HG02678 (cell line): ENCODE data around the gene OTULIN.

Source experiments
- ATAC-seq: cut with Tn5 transposase; IDR thresholded peaks from one replicate; pipeline ENCODE4 v1.9.1; 2021; ENCODE audit warnings: mild to moderate bottlenecking, moderate library complexity; ENCODE audit not compliant: unreplicated experiment

OTULIN gene

DNA sequence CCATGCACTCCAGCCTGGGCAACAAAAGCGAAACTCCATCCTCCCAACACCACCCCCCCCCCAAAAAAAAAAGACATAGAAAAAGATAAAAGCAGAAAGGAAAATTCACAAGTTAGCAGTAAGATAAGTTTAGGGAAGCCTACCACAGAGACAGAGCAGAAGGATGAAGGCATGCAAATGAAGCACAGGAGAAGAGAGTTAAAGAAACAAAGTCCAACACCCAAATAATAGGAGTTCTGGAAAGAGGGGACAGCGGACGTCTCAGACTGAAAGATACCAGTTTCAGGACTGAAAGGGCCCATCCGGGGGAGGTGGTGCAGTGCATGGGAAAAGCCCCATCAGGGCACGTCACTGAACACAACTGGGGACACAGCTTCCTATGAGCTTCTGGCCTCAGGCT, 54.3 kb downstream of the OTULIN start:
- ATAC-seq, result no peak

DNA sequence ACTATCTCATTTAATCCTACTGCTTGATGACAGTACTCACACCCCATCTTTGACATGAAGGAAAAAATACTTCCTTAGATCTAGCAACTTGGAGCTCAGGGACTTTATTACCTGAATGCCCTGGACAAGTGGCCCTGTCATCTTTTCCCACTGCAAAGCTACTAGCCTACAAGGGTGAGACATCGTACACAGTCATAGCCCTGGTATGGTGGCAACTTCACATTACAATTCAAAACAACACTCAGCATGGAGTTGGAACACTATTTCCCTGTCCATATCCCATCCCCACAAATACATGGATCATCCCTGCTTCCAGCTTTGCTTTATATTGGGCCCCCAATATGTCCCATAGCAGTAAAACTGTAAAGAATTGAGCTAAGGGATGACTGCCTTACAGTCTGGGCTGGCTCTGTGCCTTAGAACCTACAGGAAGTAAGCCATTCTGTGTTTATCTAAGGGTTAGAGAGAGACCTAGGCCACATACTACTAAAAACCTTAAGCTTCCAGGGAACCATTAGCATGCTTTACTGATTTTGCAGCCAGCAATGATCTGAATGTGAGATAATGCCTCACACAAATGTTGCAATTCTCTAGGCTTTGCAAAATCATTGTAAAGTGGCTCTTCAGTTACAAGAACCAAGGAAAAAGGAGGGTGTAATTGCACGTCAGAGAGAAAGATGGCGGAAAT, 55.9 kb downstream of the OTULIN start:
- no peak for ATAC-seq

DNA sequence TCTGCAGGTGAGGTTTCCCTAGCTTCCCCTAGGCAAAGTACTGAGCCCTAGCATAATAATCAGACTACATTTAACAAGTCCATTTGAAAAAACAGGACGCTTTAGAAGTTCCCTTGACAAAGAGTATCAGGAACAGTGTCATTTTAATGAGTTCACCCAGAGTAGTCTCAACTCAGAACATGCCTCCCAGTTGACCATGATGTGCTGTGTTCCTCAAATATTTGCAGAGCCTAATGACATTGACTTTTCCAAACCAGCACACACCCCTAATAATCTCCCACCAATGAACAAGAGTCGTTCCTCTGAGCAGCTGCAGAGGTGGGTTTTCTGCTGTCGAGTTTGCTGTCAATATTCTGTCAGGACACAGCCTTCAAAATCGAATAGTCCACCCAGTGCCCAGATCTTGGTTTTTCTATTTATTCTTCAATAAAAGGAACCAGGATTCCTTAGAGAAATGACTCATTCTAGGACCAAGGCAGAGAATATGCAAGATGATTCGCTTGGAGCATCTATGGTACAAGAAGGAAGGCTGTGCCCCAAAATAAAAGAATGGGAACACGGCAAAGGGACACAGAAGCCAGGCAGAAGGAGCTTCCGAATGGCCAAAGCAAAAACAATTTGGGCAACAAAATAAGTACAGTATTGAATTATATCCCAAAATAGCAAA, 57.6 kb downstream of the OTULIN start:
- no peak for ATAC-seq

DNA sequence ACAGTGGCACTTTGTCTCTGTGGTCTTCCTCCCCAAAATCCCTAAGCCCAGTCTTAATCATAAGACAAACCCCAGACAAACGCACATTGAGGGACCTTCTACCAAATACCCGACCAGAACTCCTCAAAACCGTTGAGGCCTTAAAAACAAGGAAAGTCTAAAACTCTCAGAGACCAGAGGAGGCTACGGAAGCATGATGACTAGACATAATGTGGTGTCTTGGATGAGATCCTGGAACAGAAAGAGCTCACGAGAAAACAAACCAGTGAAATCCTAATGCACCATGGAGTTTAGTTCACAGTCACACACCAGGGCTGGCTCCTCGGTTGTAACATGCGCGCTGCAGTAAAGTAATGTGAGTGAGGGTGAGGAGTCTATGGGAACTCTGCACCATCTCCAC, 58.4 kb downstream of the OTULIN start:
- ATAC-seq, result no peak

DNA sequence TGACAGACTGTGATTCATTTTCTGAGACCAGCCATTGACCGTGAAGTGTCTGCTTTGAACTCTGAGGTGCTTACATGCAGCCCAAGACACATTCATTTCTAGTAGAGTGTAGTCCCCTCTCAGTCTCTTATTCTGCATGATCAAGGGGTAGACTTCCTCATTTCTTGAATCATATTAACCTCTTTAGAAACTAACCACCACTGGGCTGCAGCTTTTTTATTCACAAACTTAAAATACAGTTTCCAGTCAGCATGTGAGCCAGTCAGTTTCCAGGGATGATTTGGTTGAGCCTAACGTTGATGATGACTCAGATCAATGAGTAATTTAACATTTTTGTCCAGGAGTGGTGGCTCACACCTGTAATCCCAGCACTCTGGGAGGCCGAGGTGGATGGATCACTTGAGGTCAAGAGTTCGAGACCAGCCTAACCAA, 59.2 kb downstream of the OTULIN start:
- ATAC-seq, result no peak

DNA sequence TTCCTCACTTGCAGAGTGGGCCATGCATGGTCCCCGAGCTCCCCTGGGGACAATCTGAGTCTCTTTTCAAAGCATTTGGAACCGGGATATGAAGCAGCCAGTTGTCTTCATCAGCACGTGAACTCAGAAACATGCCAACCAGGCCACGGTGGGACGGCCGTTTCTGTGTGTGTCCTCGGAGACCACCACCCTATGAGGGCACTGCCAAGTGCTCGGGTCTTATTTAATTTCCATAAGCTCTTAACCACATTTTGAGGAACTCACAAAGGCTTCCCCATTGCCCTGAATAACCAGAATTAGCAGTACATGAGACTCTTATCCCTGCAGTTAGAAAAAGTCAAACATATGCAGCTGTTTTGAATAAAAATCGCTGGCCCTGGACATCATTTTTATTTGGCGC, 60.1 kb downstream of the OTULIN start:
- ATAC-seq, result no peak

DNA sequence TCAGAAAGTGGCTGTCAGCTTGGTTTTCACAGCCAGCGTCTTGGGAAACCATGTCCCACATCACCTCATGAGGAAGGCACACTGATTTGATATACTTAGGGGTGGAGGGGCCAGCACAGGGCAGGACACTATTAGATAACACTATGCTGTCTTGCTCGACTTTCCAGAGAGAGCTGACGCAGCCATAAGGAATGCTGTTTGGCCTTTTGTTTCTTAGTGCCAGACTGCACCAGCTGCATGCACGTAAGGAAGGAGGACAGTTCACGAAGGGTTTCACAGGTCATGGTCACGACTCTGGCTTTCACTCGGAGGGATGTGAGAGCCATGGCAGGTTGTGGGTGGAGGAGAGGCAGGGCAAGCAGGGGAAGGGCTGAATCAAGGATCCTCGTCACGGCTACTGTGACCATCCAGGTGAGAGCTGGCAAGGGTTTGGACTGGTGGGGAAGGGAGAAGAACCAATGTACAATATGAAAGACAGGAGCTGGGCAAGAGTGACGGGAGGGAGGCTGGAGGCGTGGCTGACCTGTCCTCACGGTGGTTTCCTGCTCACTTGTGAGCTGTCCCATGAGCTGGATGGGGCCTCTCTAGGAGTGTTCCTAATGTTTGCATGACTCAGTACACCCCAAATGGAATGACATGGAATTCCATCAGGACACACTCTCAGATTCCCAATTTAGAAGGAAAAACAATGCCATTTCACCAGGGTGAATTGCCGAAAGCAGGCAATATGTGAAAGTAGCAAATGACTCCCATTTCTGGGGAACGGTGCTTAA, 61.7 kb downstream of the OTULIN start:
- ATAC-seq, result no peak

DNA sequence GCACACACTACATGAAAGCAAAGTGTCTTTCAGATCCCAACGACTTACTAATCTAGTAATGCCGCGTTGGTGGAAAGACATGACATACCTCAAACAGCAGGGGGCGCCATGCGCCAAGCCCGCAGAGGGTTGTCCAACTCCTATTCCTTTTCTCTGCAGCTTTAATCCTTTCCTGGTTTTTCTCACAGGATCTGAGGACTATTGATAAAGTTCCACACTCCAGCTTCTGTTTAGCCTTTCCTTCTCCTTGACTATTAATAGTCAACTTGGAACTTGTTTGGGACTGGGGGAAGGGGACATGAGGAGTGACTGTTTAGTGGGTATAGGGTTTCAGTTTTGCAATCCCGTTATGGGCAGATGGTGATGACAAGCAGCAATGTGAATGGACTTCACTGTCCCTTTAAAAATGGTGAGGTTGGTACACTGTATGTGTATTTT, 62.9 kb downstream of the OTULIN start:
- peak; percentile 68 for ATAC-seq

DNA sequence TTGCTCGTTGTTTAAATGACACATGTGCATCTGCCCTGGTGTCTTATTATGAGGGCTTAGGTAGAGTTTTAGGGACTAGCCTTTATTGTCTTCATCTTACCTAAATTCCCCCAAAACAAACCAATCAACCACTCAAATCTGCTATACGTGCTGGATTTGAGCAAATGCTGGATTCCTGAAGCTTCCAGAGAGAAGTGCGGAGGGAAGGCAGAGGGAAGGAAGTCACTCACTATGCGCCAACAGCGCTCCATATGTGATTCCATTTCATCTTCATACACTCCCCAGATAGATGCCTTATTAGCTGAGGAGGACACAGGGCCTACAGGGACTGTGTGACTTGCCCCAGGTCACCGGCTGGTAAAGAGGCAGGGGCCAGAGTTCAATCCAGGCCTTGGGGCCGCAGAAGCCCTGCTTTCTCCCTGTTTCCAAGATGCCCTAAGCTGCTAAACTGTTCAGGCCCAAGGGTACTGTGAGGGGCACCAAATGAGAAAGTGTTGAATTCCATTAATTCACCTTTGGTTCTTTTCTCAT, 63.5 kb downstream of the OTULIN start:
- no peak for ATAC-seq

DNA sequence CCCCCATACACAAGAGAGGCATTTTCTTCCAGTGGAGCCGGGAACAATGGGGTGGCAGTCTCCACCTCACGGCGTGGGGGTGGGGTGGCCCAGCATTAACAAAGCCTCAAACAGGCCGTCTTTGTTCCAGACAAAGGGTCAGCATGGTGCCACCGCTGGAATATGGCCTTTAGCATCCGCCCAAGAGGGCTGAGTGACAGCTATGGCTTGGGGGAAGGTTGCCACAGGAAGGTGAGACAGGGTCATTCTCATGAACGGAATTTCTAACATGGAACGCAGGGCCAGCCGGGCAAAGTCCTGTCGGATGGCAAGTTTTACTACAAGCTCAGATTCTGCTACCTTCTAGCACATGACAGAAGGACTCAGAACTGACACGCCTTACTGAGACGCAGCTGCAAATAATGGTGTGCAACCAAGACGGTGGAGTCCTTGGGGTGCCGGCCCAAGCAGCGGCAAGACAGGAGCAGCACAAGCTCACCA, 64.0 kb downstream of the OTULIN start:
- ATAC-seq, result no peak

DNA sequence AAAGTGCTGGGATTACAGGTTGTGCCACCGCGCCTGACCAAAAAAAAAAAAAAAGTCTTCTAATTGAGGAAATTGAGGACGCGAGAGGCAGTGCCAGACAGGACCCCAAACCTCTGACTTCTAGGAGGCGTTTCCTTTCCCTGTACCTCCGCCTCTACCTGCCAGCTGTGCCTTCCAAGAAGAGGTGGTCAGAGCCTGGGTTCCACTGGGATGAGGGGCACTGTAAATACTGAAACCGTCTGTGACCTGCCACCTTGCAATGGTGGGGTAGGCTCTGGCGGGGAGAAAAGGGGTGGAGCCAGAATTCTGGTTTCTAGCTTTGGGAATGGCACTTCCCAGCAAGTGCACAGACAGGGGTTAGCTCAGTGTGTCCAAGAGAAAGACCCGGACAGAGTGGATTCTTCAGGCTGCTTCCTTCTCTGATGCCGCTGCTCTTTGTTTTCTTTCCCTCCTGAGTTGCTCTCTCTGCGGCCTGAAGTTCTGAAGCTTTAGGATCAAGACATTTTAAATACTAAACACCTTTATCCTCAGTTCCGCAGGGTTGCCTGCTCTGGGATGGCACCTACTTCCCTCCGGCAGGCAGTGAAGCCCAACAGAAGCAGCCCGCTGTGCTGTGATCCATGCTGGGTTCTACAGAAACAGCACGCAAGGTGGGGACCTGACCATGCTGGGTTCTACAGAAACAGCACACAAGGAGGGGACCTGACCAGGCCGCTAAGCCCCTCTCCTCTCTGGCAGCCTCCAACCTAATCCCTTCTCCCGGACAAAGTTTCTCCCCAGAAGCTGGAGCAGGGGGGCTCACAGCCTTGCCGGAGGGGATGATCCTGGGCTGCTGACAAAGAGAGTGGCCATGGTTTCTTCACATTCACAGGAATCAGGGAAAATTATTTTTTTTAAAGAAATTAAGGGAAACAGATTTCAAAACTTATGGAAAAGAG, 65.2 kb downstream of the OTULIN start:
- ATAC-seq, result no peak

DNA sequence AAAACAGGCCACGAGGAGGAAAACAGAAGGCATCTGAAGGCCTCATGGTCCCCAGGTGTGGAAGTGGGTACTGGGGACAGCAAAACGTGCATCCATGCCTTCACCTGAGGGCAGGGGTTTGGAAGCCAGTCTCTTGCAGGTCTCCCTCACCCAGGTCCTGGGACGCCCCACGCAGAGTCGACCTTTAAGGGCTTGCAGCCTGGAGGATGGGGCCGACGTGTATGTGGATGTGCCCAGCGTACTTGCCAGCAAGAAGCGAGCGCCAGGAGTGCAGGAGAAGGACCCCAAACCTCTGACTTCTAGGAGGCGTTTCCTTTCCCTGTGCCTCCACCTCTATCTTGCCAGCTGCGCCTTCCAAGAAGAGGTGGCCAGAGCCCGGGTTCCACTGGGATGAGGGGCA, 65.9 kb downstream of the OTULIN start:
- ATAC-seq, result no peak

DNA sequence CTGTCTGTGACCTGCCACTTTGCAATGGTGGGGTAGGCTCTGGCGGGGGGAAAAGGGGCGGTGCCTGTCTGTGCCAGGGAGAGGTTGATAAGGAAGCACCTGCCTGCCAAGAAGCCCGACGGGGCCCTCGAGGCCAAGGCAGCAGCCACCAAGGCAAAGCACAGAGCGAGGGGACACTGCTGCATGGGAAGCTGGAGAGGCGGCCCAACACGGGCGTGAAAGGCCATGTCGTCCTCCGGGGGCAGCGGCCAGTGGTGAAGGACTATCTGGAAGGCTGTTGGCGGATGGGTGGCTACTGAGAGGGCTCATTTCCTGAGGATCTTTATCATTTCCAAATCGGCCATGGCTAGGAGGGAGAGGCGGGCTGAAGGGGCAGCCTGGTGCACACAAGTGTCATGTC, 66.4 kb downstream of the OTULIN start:
- no peak for ATAC-seq

DNA sequence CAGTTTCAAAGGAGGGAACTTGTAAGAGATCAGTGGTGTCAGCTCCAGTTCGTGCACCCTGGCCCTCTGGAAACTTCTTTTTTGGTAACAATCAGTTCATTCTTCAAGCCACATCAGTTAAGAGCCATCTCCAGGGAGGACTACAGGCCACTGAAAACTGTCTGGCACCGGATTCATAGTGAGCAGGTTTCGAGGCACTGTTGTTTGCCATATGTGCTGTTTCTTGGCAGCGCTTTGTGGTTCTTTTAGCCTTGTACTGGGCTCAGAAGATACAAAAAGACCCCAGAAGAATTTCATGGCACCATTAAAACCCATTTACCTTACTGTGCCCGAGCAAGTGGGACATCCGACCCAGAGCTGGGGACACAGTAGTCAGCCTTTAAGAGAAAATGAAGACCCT, 68.5 kb downstream of the OTULIN start:
- no peak for ATAC-seq

DNA sequence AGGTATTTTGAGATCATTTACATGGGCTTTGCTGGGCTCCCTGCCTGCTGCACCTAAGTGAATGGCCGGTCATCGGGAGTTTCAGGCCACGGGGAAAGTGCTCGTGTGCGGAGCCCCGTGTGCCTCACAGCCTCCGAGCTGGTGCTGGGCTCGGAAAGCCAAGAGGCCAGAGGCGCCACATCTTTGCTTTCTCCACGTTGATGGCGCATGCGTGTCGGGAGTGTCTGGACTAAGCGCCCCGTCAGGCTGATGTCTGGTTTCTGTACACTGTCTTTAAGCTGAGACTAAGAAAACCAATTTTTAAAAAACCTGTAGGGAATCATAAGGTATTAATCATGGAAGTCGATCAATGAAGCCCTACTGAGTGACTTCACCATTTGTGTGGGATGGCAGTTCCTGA, 69.1 kb downstream of the OTULIN start:
- ATAC-seq, result no peak

DNA sequence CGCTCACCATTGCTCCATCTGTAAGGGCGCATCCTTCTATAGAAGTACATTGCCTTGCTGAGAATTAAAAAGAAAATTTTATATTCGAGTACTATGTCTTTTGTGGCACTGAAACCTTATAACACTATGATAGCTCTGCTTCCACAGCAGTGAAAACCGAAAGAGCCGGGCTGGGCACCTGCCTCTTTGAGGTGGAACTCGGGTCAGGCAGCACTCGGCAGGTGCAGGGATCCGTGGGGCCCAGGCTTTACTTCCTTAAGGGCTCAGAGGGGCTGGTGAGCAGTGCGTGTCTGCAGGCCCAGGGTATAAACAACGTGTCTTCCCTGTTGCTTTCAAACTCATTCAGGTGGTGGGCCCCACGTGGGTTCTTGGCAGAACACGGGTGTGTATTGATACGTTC, 69.9 kb downstream of the OTULIN start:
- no peak for ATAC-seq

DNA sequence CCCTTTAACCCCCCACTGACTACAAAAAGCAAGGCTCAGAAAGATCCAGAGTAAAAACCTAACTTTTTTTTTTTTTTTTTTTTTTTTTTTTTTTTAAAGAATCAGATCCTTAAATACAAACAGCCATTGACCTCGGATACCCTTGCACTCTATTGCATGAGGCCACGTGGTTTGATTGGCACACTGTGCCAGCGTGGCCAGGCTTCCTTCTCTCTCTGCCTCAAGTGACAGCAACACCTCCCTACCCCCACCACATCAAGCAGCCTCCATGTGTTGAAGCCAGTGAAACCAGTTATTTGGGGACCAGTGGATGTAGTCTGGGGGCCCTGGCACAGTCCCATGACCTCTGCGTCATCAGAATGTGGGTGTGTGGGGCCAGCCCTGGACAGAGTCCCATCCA, 71.4 kb downstream of the OTULIN start:
- no peak for ATAC-seq

DNA sequence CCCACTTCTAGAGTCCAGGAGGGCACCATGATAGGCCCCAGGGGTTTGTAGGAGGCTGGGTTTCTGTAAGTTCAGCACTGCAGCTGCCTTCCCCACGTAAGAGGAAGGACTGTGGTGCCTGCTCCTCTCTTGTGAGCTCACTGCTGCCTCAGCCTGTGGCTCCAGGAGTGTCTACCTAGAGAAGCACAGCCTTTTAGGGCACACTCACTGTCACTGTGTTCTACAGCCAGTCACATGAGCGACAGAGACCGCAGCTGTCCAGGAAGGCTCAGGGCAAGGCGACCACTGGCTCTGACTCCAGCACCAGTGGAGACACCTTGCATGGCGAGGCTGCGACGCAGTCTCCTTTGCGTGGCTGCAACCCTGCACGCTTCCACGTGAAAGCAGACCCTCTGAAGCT, 72.8 kb downstream of the OTULIN start:
- no peak for ATAC-seq

DNA sequence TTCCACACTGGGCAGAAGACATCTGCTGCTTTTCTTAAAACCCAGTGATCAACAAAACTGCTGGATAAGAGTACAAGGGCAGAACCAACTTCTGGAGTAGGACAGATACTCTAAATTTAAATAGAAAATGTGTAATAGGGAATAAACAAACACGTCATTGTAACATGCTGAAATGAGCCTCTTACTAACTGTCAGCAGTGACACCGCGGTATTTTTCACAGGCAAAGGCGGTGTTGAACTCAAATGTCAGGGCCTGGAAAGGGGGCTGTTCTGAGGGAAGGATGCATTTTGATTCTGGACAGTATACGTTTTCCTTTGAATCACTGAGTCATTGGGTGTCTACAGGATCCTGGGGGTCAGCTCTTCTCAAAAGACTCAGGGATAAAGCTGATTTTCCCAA, 73.5 kb downstream of the OTULIN start:
- no peak for ATAC-seq

DNA sequence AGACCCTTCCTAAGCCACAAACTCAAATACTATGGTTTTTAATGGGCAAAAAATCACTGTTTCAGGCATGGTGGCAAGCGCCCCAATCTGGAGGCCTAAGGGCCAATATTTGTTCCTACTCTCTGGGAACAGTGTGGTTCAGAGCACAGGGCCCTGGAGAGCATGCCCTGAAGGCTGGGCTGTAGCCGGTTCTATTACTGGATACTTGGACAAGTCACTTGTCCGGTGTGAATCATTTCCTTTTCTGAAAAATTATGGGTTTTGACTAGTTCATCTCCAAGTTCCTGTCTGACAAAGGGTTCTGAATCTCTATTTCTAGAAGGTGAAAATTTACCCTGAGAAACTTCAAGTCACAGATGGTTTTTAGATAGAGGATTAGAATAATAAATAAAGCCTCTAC, 75.0 kb downstream of the OTULIN start:
- ATAC-seq, result no peak

DNA sequence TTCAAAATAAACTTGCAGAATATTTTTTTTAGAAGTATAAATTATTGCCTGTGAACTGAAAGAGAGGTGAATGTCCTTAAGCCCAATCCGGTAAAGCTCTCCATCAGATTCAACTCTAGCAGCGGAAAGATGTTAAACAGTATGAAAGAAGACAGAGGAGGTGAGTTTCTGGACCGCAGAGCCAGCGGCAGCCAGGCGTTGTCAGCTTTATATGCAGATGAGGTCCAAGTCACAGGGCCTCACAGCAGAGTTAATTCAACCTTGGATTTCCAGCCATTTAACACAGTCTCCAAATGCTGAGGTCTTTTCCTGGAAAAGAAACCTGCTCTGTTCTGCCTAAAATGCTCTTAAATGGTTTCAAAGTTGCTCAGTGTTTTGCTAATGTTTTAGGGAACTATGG, 75.5 kb downstream of the OTULIN start:
- no peak for ATAC-seq
